CD4-positive, alpha-beta T cell treated with Interleukin-21 for 1 hour (primary cell): ENCODE results near the gene MAPK1.
A peak's percentile ranks its signal among the peaks of the same experiment; 100 is the strongest.

Experiments used
- DNase-seq: peaks from one replicate; pipeline ENCODE4 v3.0.0-alpha.2; 2020

The MAPK1 gene

DNA sequence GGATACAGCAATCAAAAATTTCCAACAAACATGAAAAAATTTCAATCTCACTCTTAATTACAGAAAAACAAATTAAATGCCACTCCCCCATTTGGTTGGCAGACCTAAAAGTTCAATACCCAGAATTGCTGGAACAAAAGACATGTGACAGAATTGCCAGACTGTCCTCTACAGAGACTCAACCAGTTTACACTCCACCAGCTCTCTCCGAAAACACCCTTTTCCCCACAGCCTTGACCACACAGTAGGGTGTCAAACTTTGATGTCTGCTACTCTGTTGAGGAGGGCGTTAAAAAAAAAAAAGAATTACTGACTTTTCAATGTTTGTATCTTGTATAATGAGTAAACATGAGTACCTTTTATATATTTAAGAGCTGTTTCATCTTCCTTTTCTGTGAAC is 87.2 kb downstream of the MAPK1 start:
- peak; percentile 43 for DNase-seq

DNA sequence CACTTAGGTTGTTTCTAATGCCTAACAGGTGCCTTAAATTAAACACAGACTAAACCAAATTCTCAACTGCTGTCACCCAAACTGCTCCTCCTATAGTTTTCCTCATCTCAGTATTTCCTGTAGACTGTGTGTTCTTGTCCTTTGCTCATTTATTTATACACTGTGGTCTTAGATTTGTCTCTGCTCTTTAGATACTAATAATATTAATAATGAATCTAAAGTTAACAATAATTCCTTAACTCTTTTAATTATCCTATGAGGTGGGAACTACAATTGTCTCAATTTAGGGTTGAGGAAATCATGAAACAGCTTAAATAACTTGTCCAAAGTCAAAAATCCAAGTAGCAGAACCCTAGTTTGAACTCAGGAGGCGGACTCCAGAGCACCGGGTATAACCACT is 88.0 kb downstream of the MAPK1 start:
- no peak for DNase-seq

- DNase-seq, result no peak
These were observed 88.6 kb downstream of the MAPK1 start for GRCh38 chr22:21778705-21779363.

DNA sequence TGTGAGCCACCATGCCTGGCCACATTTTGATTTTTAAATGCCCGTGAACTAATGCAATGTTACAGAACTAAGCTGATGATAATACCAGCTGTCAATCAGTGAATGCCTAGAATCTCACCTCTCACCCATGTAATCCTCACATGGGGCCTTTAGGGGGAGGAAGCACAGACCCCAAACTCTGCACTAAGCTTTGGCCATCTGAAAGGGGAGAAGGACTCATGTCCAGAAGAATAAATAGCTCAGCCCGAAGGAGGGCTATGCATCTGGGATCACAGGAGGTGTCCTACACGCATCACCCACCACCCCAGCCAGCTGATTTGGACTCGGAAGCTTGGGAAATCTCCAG is 95.8 kb downstream of the MAPK1 start:
- DNase-seq, result no peak

GRCh38 chr22:21768435-21768834 is 99.0 kb downstream of the MAPK1 start:
- no peak for DNase-seq

DNA sequence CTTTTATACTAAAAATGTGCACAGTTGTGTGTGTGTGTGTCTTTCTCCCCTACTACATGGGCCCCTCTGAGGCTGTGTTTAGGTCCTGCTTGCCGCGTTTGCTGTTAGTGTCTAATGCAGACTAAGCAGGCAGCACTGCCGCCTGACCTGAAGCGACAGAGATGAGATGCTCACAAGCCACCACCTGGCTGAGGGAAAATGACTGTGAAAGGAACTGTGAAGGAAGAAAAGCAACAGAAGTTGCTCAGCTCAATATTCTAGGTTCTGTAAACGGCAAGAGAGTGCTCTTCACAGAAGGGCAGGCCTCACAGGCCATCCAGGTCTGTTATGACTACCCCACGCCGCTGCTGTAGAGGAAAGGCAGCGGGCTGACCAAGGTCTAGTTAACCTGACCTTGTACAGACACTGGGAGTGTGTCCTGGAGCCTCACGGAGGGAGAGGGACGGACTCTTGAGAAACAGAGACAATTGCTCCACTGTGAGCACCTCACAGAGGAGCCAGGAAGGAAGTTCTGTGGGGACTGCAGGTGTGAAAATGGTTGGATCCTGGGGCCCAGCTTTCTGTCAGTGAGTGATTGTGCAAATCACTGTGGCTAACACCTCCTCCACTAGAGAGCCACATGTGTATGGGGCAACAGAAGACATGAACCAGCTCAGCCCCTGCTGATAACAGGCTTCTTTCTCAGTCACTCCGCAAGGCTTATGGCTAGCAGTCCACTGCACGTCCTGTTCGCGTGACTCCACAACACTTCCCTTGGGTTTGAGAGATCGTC is 100.6 kb downstream of the MAPK1 start:
- peak; percentile 76 for DNase-seq

GRCh38 chr22:21765909-21766529 is 101.4 kb downstream of the MAPK1 start:
- no peak for DNase-seq

- DNase-seq, result peak; percentile 21
These were observed 103.2 kb downstream of the MAPK1 start for GRCh38 chr22:21764038-21764804.

DNA sequence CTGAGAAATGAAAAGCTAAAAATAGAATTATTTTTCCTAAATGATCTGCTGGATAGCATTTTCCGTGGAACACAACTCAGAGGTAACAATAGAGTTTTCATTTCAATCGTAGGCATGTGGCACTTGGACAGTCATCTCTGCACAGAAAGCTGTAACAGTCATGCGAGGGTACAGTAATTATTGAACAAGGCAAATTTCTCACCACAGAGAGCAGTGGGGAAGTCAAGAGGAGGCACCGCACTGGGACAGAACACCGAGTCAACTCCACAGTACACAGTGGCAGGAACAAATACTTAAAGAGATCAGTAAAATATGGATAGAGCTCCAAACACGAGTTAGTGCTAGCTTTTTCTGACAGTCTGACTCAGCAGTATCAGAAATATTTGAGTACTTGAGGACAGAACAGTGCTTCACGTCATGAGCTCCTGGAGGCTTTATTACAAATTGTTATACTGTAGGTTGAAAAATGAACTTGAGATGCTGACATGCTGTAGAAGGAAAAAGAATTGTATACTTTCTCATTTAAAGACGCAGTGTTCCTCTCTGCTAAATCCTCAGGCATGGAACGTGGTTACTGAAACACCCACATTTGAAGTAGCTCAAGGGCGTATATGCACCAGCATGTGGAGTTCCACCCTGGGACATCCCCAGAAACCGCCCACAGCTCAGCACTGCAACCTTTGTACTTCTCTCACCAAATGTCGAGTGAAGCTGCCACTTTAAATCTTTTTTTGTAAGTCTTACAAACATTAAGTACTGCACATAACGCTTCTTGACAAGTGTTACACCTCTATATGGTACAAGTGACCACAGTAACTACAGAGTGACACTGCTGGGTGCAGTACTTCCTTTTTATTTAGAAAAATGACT is 104.5 kb downstream of the MAPK1 start:
- DNase-seq, result peak; percentile 56

- DNase-seq, result no peak
These were observed 105.3 kb downstream of the MAPK1 start for GRCh38 chr22:21761994-21762680.

- no peak for DNase-seq
These were observed 106.4 kb downstream of the MAPK1 start for GRCh38 chr22:21761086-21761485.

GRCh38 chr22:21760640-21761039 is 106.8 kb downstream of the MAPK1 start:
- no peak for DNase-seq

DNA sequence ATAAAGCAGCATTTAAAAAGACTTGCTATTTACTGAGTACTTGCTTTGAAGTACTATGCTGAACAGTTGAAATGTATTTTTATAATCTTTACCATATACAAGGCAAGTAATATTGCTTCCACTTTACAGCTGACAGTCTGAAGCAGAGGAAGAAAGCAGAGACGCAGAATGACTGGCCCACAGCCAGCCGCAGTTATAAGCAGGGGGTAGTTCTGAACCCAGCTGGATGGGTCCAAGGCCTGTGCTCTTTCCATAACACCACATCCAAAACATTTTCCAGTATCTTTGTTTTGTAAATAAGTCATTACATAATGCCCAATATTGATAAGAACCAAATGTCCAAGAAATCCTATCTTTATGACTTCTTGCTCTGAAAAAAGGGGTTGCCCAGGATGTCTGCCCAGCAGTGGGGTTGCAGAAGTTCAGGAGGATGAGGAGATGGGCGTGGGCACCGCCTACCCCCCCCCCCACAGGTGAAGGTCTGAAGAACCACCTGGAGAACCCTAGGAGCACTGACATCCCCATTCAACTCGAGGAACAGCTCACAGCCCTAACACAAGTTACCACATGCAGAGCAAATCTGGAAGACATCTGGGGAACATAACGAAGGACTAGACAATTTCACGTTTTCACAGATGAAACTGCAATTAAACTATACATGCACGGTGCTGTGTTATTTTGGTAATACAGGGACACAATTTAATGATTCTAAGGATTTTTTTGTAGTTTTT is 107.6 kb downstream of the MAPK1 start:
- DNase-seq, result no peak

DNA sequence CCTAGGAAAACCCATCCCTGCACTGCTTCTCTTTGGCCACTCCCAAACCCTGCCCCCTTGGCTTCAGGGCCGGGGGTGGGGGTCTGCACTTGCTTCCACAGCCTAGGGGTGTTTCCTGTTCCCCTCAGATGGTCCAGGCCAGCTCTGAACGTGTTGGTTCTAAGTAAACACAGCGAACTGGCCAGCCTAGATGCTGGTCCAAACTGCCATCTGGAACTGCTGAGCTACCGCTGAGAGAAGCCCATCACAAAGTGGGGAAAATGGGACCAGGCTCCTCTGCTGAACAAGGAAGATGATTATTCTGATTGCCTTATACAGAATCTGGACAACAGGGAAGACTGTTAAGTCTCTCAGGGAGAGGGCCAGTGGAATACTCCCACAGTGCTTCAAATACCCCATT is 108.4 kb downstream of the MAPK1 start:
- no peak for DNase-seq

DNA sequence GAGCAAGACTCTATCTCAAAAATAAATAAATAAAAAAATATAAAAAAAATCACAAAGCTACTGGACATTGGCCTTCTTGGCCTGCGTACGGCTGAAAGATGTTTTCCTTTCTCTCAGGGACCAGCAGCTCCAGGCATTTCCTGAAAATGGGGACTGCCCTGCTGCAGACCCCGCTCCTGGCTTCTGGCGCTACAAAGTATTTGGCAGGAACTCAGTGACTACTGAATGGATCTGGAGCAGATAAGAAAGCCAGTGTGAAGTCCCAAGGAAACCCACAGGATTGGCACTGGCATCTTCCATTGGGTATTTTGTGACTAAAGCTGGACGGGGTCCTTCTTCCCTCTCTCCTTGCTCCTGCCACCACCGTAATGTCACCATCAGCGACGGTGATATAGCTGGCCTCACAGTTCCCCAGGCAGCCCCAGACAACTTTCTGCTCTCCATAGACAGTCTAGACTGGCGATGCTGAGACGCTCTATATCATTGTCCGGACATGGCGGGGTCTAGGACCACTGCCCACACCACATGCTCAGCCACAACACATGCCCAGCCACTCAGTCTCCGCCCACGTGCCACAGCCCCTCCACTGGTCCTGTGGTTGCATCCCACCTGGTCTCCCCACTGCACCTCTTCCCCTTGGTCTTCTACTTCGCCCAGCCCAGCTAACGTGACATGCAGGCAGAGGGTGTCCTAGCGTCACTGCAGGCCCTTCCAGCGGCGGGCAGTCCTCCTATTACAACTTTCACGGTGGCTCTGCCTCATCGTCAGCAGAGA is 109.2 kb downstream of the MAPK1 start:
- no peak for DNase-seq

- DNase-seq, result no peak
These were observed 111.6 kb downstream of the MAPK1 start for GRCh38 chr22:21755851-21756284.

- DNase-seq, result no peak
These were observed 112.9 kb downstream of the MAPK1 start for GRCh38 chr22:21754523-21754922.

DNA sequence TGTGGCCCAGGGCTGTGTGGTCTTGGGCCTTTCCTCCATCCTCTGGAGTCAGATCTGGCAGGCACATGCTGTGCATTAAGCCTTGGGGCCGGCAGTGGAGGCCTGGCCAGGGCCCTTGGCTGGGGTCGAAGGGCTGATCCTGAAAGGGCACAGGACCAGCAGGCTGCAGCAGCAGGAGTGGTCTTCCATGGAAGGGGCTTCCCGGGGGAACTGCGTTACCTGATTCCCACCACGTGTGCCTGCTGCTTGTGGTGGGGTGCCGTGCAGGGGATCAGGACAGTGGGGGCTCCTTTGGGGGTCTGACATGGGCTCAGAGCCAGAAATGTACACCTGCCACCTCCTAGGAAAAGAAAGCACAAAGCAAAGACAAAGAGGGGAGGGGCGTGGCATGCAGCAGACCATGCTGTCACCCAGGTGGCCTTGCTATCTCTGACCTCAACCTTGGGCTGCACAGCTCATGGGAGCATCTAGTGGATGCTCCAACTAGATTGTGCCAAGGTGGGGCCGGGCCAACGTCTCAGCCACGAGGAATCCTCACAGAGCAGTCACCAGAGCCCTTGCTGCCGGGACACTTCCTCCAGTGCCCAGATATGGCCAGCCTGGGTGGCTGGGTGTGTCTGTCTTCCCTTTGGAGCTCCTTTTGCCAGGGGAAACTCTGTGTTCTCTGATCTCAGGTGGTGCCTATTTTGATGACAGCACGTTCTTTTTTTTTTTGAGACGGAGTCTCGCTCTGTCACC is 113.9 kb downstream of the MAPK1 start:
- no peak for DNase-seq

GRCh38 chr22:21752276-21752675 is 115.2 kb downstream of the MAPK1 start:
- DNase-seq, result no peak

- no peak for DNase-seq
These were observed 121.5 kb downstream of the MAPK1 start for GRCh38 chr22:21745948-21746347.
